OCI-LY1 (cell line): ENCODE data around the gene AREL1.

Source experiments
- CTCF ChIP-seq: fragments of 200-600 bp; sonication (generic), shearing (Covaris generic); IDR thresholded peaks from 2 replicates; pipeline ENCODE4 v1.5.1; 2017; ENCODE audit warnings: mild to moderate bottlenecking, antibody characterized with exemption, low read length, moderate library complexity, mixed read lengths
- EZH2 ChIP-seq: fragments of 200-600 bp; sonication (generic), shearing (Covaris generic); IDR thresholded peaks from 2 replicates; pipeline ENCODE4 v1.8.0; 2017; ENCODE audit warnings: borderline replicate concordance, mixed run types, mild to moderate bottlenecking, antibody characterized with exemption, low read length, moderate library complexity, mixed read lengths

GRCh38 chr14:74653386-74654138 lies 59.3 kb downstream of the AREL1 start:
- no peak for TF ChIP-seq CTCF
- no peak for TF ChIP-seq EZH2
